Adipose tissue (tissue), 3 donors: ENCODE data around the gene HNRNPR. TPM values are rescaled to one million over a fixed set of nuclear protein-coding genes. Genes with fewer than 3 reads are reported as not detected.
"Not testable (repeated sequence)": the region's sequence is repeated elsewhere in the genome, so short reads cannot be mapped to it uniquely, and the experiment has no call there.

Experiments used
- H3K27ac ChIP-seq: one replicate; pipeline ENCODE4 v1.5.1; 2013; ENCODE audit warnings: low read depth, low read length
- WGBS, 3 donors: extraction: QIAGEN DNeasy Blood & Tissue Kit; methylation state at CpG; one replicate each; pipeline ENCODE4 v1.1.7; 2013; 5-methylcytosine and 5-hydroxymethylcytosine counted together
- polyA plus RNA-seq, 3 donors: library from polyadenylated mRNA; stranded (reverse); fragments of 200-250 nt; gene quantifications; one replicate each; pipeline ENCODE4 v1.2.3, GENCODE V29; 2013
- donor health status: healthy with polysubstance abuse.
- donor health status: Bipolar disorder and iron deficiency.
- donor health status: healthy.

HNRNPR gene
- polyA plus RNA-seq, 3 donors = 26.2 to 101 (median 63.8) TPM

DNA sequence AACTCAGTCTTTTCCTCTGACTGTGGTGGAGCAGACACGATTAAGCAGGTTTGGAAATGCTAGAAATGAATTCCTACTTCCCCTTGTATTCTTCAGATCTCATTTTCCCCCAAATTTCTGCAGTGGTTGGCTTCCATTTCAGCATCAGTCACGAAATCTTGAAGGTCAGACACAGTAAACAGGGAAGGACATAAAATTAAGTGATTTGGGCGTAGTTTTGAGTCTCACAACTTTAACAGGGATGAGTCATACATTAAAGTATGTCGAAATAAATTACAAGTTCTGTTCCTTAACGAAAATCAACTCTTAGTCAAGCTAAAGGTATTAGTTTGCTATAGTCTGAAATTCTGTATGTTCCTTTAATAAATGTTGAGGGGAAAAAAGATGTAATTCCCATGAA is 61.1 kb downstream of the HNRNPR start:
- 31 to 52% (median 39%) methylated on average over 5 of the region's 5 CpGs for WGBS, 3 donors
- H3K27ac ChIP-seq = no peak overlapping the region

DNA sequence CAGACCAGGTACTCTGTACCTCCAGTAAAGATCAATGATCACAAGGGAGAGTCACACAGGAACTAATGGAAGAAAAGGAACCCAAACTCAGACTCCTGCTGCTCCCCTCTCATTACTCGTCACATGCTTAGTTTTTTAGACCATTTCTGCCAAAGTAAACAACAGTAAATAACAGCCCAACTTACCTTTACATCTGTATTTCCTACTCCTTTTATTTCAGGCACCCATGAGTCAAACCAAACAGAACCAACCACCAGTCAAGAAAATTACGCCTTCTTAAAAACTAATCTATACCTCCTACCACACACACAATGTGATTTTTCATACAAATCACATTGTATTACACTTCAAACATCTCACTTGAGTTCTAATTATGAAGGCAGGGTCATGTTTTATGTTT is 65.4 kb downstream of the HNRNPR start:
- WGBS, 3 donors = 37 to 99% (median 91%) methylated on average over 2 of the region's 2 CpGs
- H3K27ac ChIP-seq = no peak overlapping the region

DNA sequence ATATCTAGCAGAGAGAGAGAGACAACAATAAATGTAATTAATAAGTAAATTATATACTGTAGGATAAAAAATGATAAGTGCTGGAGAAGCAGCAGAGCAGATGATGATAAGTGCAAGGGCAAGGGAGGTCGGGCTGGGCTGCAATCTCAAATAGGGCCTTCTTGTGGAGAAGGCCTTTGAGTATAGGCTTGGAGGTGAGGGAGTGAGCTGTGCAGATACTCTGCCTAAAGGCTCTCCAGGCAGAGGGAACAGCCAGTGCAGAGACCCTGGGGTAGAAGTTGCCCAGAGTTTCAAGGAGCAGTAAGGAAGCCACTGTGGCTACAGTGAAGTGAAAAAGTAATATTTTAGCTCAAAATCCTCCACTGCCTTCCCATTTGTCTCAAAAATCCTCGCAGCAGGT is 67.6 kb downstream of the HNRNPR start:
- 88 to 91% (median 91%) methylated on average over 2 of the region's 2 CpGs for WGBS, 3 donors
- H3K27ac ChIP-seq = no peak overlapping the region

- WGBS, 3 donors = 70 to 98% (median 95%) methylated on average over 4 of the region's 4 CpGs
- no peak overlapping the region for H3K27ac ChIP-seq
These were observed 70.0 kb downstream of the HNRNPR start for GRCh38 chr1:23274134-23274505.

GRCh38 chr1:23273450-23274133 is 70.5 kb downstream of the HNRNPR start:
- H3K27ac ChIP-seq = no peak overlapping the region
- 71 to 77% (median 75%) methylated on average over 8 of the region's 8 CpGs for WGBS, 3 donors

DNA sequence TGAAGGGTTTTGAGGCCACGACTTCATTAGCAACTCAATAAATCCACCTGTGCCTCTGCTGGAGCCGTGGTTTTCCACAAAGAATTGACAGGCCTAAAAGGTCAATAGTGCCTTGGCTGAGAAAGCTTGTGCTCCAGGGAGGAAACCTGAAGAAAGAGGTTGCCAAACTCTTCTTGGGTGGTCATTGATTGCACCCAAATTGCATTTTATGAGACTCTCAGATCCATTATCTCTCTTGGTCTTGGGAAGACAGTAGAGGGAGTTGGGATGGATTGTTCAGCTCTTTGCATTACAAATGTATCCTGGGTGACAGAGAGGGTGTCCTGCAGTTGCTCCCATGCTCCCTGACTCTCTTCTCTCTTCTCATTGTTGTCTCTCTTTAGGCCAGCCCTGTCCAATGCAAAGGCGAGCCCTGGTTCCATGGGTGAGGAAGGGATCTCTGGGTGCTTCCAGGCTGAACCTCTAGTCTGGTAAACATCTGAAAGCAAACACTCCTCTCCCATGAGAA is 80.7 kb downstream of the HNRNPR start:
- H3K27ac ChIP-seq = no peak overlapping the region
- WGBS, 3 donors = 65 to 72% (median 68%) methylated on average over 3 of the region's 3 CpGs

DNA sequence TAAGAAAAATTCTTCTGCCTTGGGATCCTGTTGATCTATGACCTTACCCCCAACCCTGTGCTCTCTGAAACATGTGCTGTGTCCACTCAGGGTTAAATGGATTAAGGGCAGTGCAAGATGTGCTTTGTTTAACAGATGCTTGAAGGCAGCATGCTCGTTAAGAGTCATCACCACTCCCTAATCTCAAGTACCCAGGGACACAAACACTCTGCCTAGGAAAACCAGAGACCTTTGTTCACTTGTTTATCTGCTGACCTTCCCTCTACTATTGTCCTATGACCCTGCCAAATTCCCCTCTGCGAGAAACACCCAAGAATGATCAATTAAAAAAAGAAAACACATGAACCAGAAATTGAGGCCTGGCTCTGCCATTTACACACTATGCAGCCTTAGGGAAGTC is 86.0 kb downstream of the HNRNPR start:
- 48 to 73% (median 69%) methylated on average over 1 of the region's 2 CpGs for WGBS, 3 donors
- not testable (repeated sequence) for H3K27ac ChIP-seq

DNA sequence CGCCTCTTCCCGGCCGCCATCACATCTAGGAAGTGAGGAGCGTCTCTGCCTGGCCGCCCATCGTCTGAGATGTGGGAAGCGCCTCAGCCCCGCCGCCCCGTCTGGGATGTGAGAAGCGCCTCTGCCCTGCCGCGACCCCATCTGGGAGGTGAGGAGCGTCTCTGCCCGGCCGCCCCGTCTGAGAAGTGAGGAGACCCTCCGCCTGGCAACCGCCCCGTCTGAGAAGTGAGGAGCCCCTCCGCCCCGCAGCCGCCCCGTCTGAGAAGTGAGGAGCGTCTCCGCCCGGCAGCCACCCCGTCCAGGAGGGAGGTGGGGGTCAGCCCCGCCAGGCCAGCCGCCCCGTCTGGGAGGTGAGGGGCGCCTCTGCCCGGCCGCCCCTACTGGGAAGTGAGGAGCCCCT is 86.7 kb downstream of the HNRNPR start:
- 92 to 96% (median 92%) methylated on average over 9 to 33 of the region's 34 CpGs for WGBS, 3 donors

More for the DNA sequence above, 86.7 kb downstream of the HNRNPR start:
- not testable (repeated sequence) for H3K27ac ChIP-seq

Other genes starting within 250 kb of the HNRNPR start
- gene LUZP1, start 175.4 kb downstream of the HNRNPR start, polyA plus RNA-seq = 10 to 100 TPM in 1 of 3 donors, 1 to 10 TPM in 2; 3.0 to 15.5 (median 7.0) TPM
- under 1 TPM in 1 of 3 donors, not detected in 2; 0.02 TPM for gene HTR1D, start 126.8 kb downstream of the HNRNPR start, polyA plus RNA-seq
- 10 to 100 TPM in 1 of 3 donors, 1 to 10 TPM in 2; 5.6 to 14.4 (median 7.4) TPM for gene ZNF436, start 25.6 kb upstream of the HNRNPR start, polyA plus RNA-seq
- gene TCEA3, start 80.5 kb upstream of the HNRNPR start, polyA plus RNA-seq = 10 to 100 TPM; 10.9 to 77.7 (median 19.1) TPM
- gene ASAP3, start 139.9 kb upstream of the HNRNPR start, polyA plus RNA-seq = 10 to 100 TPM; 11.9 to 49.6 (median 19.4) TPM
- gene E2F2, start 186.9 kb upstream of the HNRNPR start, polyA plus RNA-seq = under 1 TPM; 0.10 to 0.22 (median 0.16) TPM
- 100 to 1,000 TPM in 2 of 3 donors, 10 to 100 TPM in 1; 58.7 to 375 (median 170) TPM for gene ID3, start 215.2 kb upstream of the HNRNPR start, polyA plus RNA-seq